Urothelium cell line (cell line): ENCODE data around the gene TBC1D4.

Source experiments
- DNase-seq: peaks from one replicate; pipeline ENCODE4 v3.0.0; 2011; ENCODE audit warnings: low spot score, mixed read lengths
- FAIRE-seq: peaks from 2 replicates; lab custom pipeline; 2011; peaks lifted over from hg19 to GRCh38; lab: Jason Lieb, UNC

The TBC1D4 gene

GRCh38 chr13:75419656-75420055 lies 62.3 kb downstream of the TBC1D4 start:
- FAIRE-seq (no peak), DNase-seq (no peak)

GRCh38 chr13:75418997-75419396 lies 63.0 kb downstream of the TBC1D4 start:
- no peak for DNase-seq
- no peak for FAIRE-seq

- FAIRE-seq (no peak), DNase-seq (no peak)
Observed at GRCh38 chr13:75418186-75418843, 63.7 kb downstream of the TBC1D4 start.

- FAIRE-seq = no peak
Observed at GRCh38 chr13:75417656-75418055, 64.3 kb downstream of the TBC1D4 start.

GRCh38 chr13:75417012-75417384 lies 65.0 kb downstream of the TBC1D4 start:
- FAIRE-seq = no peak
- DNase-seq = no peak

More at GRCh38 chr13:75417656-75418055, 64.3 kb downstream of the TBC1D4 start:
- no peak for DNase-seq

- DNase-seq = no peak
- FAIRE-seq = no peak
Observed at GRCh38 chr13:75416327-75417011, 65.5 kb downstream of the TBC1D4 start.

- no peak for FAIRE-seq
- DNase-seq = no peak
Observed at GRCh38 chr13:75415694-75416093, 66.3 kb downstream of the TBC1D4 start.

- FAIRE-seq = no peak
- DNase-seq = no peak
Observed at GRCh38 chr13:75415171-75415570, 66.8 kb downstream of the TBC1D4 start.

GRCh38 chr13:75414036-75414827 lies 67.7 kb downstream of the TBC1D4 start:
- FAIRE-seq = no peak

GRCh38 chr13:75411924-75412537 lies 69.9 kb downstream of the TBC1D4 start:
- DNase-seq (no peak), FAIRE-seq (no peak)

More at GRCh38 chr13:75414036-75414827, 67.7 kb downstream of the TBC1D4 start:
- DNase-seq = no peak

- DNase-seq = no peak
- no peak for FAIRE-seq
Observed at GRCh38 chr13:75410207-75410606, 71.8 kb downstream of the TBC1D4 start.

GRCh38 chr13:75407998-75408397 lies 74.0 kb downstream of the TBC1D4 start:
- DNase-seq (no peak), FAIRE-seq (no peak)

- DNase-seq = no peak
- no peak for FAIRE-seq
Observed at GRCh38 chr13:75407473-75407872, 74.5 kb downstream of the TBC1D4 start.

- no peak for DNase-seq
- FAIRE-seq = no peak
Observed at GRCh38 chr13:75405976-75406703, 75.8 kb downstream of the TBC1D4 start.

GRCh38 chr13:75404726-75405125 lies 77.2 kb downstream of the TBC1D4 start:
- no peak for FAIRE-seq
- DNase-seq = no peak

GRCh38 chr13:75402787-75403186 lies 79.2 kb downstream of the TBC1D4 start:
- DNase-seq = no peak

GRCh38 chr13:75400775-75401174 lies 81.2 kb downstream of the TBC1D4 start:
- no peak for FAIRE-seq
- no peak for DNase-seq

More at GRCh38 chr13:75402787-75403186, 79.2 kb downstream of the TBC1D4 start:
- FAIRE-seq = no peak

GRCh38 chr13:75399879-75400217 lies 82.1 kb downstream of the TBC1D4 start:
- no peak for FAIRE-seq
- no peak for DNase-seq

GRCh38 chr13:75399168-75399878 lies 82.6 kb downstream of the TBC1D4 start:
- FAIRE-seq (no peak), DNase-seq (no peak)

GRCh38 chr13:75398072-75398471 lies 83.9 kb downstream of the TBC1D4 start:
- FAIRE-seq (no peak), DNase-seq (no peak)
